Activated CD4-positive, CD25-positive, alpha-beta regulatory T cell treated with anti-CD3 and anti-CD28 coated beads, Interleukin-2, amount 50 U/mL, for 24 hours (primary cell): ENCODE results near the gene UBE2M.
"Not testable (repeated sequence)": the region's sequence is repeated elsewhere in the genome, so short reads cannot be mapped to it uniquely, and the experiment has no call there.

Experiments used
- ATAC-seq, 2 donors: fragments of 150-1000 bp; cut with Tn5 transposase; one replicate each; pipeline ENCODE4 v1.10.0; 2021; ENCODE audit warnings: mild to moderate bottlenecking in 1 of 2, moderate library complexity in 1 of 2

UBE2M gene

GRCh38 chr19:58511353-58512208, 46.8 kb downstream of the UBE2M start, which contains the start of gene SLC27A5:
Gene SLC27A5 (minus strand): TSS chr19:58511992. CDS start chr19:58511955, 37 bp downstream.
- ATAC-seq = no peak

- no peak for ATAC-seq
These were observed 48.1 kb downstream of the UBE2M start for GRCh38 chr19:58510084-58510862.

- no peak for ATAC-seq
These were observed 48.7 kb downstream of the UBE2M start for GRCh38 chr19:58509731-58510083.

GRCh38 chr19:58507602-58508223, 50.7 kb downstream of the UBE2M start:
- ATAC-seq = not testable (repeated sequence)
